ENCODE results near the gene RNF180.
"Not testable (repeated sequence)": the region's sequence is repeated elsewhere in the genome, so short reads cannot be mapped to it uniquely, and the experiment has no call there.

Gene RNF180

GRCh38 chr5:64176301-64176700, 10.7 kb downstream of the RNF180 start:
- no peak for DNase-seq (ENCODE audit: low read depth in 3 of 3, low spot score in 1 of 3)

DNA sequence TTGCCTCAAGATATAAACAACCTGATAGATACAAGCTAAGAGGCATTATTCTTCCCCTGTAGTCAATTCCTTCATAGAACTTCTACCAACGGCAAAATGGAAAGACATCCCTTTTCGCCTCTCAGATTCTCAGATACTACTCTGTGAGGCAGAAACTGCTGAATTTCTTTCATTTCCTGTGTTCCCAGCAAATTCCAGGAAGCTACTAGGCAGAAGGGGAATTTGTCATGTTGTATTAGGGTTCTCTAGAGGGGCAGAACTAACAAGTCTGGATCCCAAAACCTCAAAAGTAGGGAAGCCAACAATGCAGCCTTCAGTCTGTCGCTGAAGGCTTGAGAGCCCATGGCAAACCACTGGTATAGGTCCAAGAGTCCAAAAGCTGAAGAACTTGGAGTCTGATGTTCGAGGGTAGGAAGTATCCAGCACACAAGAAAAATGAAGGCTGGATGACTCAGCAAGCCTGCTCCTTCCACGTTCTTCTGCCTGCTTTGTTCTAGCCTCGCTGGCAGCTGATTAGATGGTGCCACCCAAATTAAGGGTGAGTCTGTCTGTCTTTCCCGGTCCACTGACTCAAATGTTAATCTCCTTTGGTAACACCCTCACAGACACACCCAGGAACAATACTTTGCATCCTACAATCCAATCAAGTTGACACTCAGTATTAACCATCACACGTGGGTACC, 15.2 kb downstream of the RNF180 start:
- no peak for DNase-seq (ENCODE audit: low read depth in 3 of 3, low spot score in 1 of 3)

- no peak for DNase-seq (ENCODE audit: low read depth in 3 of 3, low spot score in 1 of 3)
These were observed 15.8 kb downstream of the RNF180 start for GRCh38 chr5:64181440-64181839.

GRCh38 chr5:64183956-64184355, 18.3 kb downstream of the RNF180 start:
- DNase-seq (ENCODE audit: low read depth in 3 of 3, low spot score in 1 of 3): no peak

GRCh38 chr5:64184832-64185231, 19.2 kb downstream of the RNF180 start:
- no peak for DNase-seq (ENCODE audit: low read depth in 3 of 3, low spot score in 1 of 3)

DNA sequence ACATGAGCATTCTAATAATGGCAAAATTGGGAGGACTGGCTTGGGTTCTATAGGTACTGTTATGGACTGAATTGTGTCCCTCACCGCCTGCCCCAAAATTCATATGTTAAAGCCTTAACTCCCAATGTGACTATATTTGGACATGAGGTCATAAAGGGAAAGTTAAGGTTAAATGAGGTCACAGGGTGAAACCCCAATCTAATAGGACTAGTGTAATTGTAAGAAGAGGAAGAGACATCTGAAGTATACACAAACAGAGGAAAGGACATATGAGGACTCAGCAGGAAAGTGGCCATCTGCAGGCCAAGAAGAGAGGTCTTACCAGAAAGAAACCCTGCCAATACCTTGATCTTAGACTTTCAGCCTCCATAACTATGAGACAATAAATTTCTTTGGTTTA, 23.1 kb downstream of the RNF180 start:
- DNase-seq (ENCODE audit: low read depth in 3 of 3, low spot score in 1 of 3): no peak

DNA sequence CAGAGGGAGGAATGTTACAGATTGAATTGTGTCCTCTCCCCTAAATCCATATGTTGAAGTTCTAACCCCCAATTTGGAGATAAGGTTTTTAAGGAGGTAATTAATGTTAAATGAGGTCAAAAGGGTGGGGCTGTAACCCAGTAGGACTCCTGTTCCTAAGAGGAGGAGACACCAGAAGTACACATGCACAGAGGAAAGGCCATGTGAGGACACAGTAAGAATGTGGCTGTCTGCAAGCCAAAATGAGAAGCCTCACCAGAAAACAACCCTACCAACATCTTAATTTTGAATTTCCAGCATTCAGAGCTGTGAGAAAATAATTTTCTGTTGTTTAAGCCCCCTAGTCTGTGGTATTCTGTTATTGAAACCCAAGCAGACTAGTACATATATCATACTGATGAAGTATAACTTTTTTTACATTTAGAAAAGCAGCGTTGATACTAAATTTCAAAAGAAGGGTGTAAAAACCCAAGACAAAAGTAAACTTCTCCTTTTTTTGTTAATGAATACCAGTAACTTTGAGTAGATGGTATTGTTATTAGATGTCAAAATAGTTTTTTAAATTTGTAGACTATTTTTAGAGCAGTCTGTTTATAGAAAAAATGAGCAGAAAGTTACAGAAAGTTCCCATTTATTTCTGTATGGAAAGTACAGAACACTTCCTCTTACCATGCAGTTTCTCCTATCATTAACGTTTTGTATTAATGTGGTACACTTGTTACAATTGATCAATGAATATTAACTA, 25.1 kb downstream of the RNF180 start:
- no peak for DNase-seq (ENCODE audit: low read depth in 3 of 3, low spot score in 1 of 3)

DNA sequence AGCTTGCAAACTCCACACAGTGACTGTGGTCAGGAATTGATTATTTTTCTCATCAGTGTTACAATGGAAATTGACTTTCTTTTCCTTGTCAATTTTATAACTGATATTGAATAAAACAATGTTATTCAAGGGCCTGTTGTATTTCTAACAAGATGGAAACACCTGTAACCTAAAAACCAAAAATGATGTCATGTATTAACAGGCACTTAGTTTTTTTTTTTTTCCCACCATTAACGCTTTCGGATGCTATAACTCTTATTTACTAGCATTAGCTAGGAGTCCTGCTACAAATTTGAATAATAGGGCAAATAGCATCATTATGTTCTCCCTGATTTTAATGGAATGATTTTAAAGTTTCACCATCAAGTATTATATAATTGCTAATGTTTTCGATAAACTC, 30.3 kb downstream of the RNF180 start:
- DNase-seq (ENCODE audit: low read depth in 3 of 3, low spot score in 1 of 3): no peak

- no peak for DNase-seq (ENCODE audit: low read depth in 3 of 3, low spot score in 1 of 3)
These were observed 33.8 kb downstream of the RNF180 start for GRCh38 chr5:64199425-64199824.

DNA sequence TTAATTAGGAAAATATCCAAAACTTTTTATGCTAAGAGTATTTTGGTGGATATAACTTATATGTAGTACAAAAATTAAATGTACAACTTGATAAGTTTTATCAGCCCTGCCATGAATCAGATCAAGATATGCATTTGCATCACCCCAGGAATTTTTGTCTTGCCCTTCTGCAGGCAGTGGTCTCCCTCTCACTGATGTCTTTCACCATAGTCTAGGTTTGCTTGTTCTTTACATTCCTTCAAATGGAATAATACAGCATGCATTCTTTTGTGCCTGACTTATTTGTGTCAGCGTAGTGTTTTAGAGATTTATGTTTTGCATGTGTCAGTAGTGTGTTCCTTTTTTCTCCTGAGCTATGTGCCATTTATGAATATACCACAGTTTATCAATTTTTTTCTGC, 36.4 kb downstream of the RNF180 start:
- DNase-seq (ENCODE audit: low read depth in 3 of 3, low spot score in 1 of 3): no peak

DNA sequence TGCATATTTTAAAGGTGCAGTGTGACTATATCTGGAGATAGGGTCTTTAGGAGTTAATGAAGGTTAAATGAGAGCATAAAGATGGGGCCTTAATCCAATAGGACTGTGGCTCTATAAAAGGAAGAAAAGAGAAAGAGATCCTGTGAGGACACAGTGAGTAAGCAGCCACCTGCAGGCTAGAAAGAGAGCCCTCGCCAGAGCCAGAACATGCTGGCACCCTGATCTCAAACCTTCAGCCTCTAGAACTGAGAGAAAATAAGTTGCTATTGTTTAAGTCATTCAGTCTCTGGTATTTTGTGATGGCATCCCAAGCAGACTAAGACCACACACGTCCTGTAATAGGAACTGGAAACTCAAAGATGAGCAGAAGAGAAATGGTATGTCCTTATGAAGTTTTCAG, 41.0 kb downstream of the RNF180 start:
- no peak for DNase-seq (ENCODE audit: low read depth in 3 of 3, low spot score in 1 of 3)

- no peak for DNase-seq (ENCODE audit: low read depth in 3 of 3, low spot score in 1 of 3)
These were observed 42.3 kb downstream of the RNF180 start for GRCh38 chr5:64207978-64208377.

DNA sequence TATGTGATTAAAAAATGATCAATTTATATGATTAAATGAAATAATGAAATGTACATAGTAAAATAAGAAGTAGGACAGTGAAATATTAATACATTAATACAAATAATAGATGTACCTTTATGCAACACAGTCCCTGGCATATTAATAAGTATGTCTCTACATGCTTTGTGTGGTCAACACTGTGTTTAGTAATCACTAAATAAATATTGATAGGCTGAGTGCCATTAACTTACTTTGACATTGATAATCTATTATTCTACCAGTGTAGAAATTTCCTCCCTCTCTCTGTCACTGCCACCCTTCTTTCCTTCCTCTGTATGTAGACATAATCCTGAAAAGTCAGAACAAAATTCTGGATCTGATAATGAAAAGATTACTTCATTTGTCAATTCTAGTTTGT, 43.7 kb downstream of the RNF180 start:
- DNase-seq (ENCODE audit: low read depth in 3 of 3, low spot score in 1 of 3): no peak

DNA sequence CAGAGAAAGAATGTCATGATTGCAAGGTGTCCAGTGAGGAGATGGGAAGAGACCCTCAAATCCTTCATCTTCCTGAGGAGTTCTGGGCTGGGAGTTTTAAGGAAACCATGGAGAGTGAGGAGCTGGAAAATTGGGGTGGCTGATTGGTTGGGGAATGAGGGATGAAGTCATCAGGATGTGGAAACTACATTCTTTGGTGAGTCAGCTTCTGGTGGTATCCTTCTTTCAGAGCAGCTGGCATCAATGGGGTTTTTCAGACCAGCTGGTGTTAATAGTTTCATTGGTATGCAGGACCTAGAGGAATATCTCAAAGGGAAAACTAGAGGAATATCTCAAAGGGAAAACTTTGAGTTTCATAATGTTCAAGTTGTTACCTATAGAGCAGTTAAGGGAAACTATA, 45.2 kb downstream of the RNF180 start:
- no peak for DNase-seq (ENCODE audit: low read depth in 3 of 3, low spot score in 1 of 3)

GRCh38 chr5:64213011-64213410, 47.4 kb downstream of the RNF180 start:
- no peak for DNase-seq (ENCODE audit: low read depth in 3 of 3, low spot score in 1 of 3)

DNA sequence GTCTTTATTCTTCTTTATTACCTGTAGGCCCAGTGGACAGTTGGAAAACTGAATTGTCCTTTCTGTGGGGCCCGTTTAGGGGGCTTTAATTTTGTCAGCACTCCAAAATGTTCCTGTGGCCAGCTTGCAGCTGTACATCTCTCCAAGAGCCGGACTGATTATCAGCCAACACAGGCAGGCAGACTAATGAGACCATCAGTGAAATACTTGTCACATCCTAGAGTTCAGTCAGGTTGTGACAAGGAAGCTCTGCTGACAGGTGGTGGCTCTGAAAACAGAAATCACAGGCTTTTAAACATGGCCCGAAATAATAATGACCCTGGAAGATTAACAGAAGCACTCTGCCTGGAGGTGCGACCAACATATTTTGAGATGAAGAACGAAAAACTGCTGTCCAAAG, 47.9 kb downstream of the RNF180 start:
- DNase-seq (ENCODE audit: low read depth in 3 of 3, low spot score in 1 of 3): no peak

DNA sequence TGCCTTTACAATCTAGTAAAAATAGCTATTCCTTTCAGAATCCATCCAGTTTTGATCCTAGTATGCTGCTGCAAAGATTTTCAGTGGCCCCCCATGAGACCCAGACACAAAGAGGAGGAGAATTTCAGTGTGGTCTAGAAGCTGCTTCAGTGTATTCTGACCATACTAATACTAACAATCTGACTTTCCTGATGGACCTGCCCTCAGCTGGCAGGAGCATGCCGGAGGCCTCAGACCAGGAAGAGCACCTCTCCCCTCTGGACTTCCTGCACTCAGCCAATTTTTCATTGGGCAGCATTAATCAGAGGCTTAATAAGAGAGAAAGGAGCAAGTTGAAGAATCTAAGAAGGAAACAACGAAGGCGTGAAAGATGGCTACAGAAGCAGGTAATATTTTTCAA, 48.5 kb downstream of the RNF180 start:
- DNase-seq (ENCODE audit: low read depth in 3 of 3, low spot score in 1 of 3): no peak

- DNase-seq (ENCODE audit: low read depth in 3 of 3, low spot score in 1 of 3): no peak
These were observed 56.3 kb downstream of the RNF180 start for GRCh38 chr5:64221911-64222310.

DNA sequence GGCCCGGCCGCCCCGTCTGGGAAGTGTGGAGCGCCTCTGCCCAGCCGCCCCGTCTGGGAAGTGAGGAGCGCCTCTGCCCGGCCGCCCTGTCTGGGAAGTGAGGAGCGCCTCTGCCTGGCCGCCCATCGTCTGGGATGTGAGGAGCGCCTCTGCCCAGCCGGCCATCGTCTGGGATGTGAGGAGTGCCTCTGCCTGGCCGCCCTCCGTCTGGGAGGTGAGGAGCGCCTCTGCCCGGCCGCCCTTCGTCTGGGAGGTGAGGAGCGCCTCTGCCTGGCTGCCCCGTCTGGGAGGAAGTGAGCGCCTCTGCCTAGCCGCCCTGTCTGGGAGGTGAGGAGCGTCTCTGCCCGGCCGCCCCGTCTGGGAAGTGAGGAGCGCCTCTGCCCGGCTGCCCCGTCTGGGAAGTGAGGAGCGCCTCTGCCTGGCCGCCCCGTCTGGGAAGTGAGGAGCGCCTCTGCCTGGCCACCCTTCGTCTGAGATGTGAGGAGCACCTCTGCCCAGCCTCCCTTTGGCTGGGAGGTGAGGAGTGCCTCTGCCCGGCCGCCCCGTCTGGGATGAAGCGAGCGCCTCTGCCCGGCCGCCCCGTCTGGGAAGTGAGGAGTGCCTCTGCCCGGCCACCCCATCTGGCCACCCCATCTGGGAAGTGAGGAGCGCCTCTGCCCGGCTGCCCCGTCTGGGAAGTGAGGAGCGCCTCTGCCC, 59.8 kb downstream of the RNF180 start:
- DNase-seq (ENCODE audit: low read depth in 3 of 3, low spot score in 1 of 3): not testable (repeated sequence)

DNA sequence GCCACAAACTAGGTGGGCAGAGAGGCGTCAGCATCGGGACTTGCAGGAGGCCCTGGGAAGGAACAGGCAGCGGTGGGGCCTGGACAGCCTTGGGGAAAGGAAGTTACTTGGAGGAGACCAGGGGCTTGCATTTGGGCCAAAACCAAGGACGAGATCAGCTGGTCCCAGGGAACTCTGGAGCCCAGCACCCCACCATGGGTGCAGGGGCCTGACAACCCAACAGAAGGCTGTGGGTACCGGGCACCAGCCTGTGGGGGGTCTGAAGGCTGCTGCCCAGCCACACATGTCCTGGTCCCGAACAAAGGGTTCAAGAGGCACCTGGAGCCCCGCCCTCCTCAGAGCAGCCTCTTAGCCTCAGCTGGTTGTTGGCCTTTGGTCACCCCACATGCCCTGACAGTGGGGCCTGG, 61.5 kb downstream of the RNF180 start:
- not testable (repeated sequence) for DNase-seq (ENCODE audit: low read depth in 3 of 3, low spot score in 1 of 3)

GRCh38 chr5:64229163-64229774, 63.6 kb downstream of the RNF180 start:
- DNase-seq (ENCODE audit: low read depth in 3 of 3, low spot score in 1 of 3): no peak

DNA sequence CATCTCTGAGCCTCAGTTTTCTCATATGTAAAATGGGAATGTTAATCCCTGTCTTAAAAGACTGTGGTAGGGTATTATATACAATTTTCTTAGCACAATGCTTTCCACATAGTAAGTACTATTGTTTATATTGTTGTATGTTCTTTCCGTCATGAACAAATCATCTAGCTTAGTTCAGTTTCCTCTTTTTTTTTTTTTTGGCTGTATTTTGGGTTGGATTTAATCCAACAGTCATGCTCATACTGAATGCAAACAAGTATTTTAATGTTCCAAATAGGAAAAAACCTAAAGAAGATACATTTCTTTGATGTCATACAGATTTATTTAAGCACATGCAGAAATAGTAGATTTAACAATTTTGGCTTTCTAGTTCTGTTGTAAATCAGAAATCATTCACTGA, 95.1 kb downstream of the RNF180 start:
- DNase-seq (ENCODE audit: low read depth in 3 of 3, low spot score in 1 of 3): no peak

Data from stimulated activated CD4-positive, alpha-beta T cell treated with anti-CD3 and anti-CD28 coated beads, TNF-alpha, amount 100 ng/mL, for 1 hour (primary cell).